ENCODE results near the gene BAZ1A.
"Not testable (repeated sequence)": the region's sequence is repeated elsewhere in the genome, so short reads cannot be mapped to it uniquely, and the experiment has no call there.

The BAZ1A gene

DNA sequence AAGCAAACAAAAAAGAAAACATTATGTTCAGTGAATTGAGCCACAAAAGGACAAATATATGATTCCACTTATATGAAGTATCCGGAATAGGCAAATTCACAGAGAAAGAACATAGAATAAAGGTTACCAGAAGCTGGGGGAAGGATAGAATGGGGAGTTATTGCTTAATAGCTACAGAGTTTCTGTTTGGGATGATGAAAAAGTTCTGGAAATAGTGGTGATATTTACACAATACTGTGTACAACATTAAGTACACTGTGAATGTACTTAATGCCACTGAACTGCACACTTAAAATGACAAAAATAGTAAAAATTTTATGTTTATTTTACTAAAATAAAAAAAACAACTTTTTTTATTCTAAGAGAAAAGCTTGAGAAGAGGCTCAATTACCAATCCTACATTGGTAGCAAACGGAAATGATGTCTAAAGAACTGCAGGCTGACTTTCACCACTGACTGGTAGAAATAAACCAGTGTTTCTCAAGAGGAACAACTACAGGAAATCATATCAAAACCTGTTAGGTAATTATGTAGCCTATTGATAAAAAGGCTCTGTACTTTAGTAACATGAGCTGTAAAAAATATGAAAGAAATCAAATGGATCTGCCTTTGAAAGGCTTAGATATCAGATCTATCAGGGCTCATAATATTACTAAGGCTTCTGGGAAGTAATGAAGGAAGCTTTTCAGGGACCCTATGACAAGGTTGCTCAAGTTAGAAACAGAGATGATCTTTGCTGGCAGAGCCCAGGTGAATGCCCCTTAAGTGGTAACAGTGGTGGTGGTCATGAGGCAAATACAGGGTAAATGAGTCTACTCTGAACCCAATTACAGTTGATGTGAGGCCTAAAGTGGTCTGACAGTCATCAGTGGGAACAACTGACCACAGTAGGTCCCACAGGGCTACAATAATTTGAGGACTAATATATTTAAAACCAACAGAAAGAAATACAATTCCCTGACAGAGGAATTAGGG lies 41.3 kb downstream of the BAZ1A start:
- H3K36me3 Mint-ChIP-seq (ENCODE audit: low read depth) = peaks cover 20% of the 10 kb centered on the region
- peaks cover 24% of the 10 kb centered on the region for H3K4me1 Mint-ChIP-seq (ENCODE audit: low read depth)
- DNase-seq (ENCODE audit: low spot score) = no peak
- H3K9me3 Mint-ChIP-seq = no peaks in the 10 kb centered on the region
- no peak overlapping the region for H3K4me3 Mint-ChIP-seq
- no peaks in the 10 kb centered on the region for H3K27me3 Mint-ChIP-seq (ENCODE audit: low read depth)
- H3K27ac Mint-ChIP-seq = peak overlapping the region; percentile 32

DNA sequence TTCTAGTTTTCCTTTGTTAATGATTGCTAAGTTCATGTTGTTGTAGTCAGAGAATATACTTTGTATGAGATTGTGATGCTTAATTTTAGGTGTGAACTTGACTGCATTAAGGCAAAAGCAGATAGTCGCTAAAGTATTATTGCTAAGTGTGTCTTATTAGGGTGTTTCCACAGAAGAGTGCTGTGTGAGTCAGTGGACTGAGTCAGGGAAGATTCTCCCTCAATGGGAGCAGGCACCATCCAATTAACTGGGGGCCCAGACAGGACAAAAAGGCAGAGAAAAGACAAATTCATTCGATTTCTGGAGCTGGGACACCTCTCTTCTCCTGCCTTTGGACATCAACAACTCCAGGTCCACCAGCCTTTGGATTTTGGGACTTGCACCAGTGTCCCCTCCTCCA lies 48.5 kb downstream of the BAZ1A start:
- no peaks in the 10 kb centered on the region for H3K27me3 Mint-ChIP-seq (ENCODE audit: low read depth)
- H3K27ac Mint-ChIP-seq = peak overlapping the region; percentile 12
- H3K9me3 Mint-ChIP-seq = no peaks in the 10 kb centered on the region
- H3K36me3 Mint-ChIP-seq (ENCODE audit: low read depth) = peaks cover 44% of the 10 kb centered on the region
- no peak for DNase-seq (ENCODE audit: low spot score)
- H3K4me3 Mint-ChIP-seq = no peak overlapping the region
- H3K4me1 Mint-ChIP-seq (ENCODE audit: low read depth) = peaks cover 16% of the 10 kb centered on the region

DNA sequence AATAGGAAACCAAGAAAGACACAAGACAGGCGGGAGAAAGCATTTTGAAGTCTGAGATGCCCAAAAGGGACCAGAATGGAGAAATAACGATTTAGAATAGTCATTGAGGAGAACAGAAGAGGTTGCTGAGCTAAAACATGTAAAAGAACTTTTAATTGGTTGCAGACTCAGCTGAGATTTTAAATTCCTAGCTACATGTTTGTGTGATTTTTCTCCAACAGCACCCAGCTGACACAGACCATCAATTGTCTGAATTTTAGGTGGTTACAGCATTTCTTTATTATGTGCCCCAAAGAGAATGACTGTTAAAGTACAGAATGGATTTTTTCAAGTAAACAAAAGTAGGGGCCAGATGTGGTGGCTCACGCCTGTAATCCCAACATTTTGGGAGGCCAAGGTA lies 50.3 kb downstream of the BAZ1A start:
- Mint-ChIP-seq H3K9me3 (no peaks in the 10 kb centered on the region), H3K27me3 (ENCODE audit: low read depth) (no peaks in the 10 kb centered on the region), H3K27ac (no peak overlapping the region), H3K36me3 (ENCODE audit: low read depth) (peaks cover 51% of the 10 kb centered on the region), H3K4me3 (no peak overlapping the region), H3K4me1 (ENCODE audit: low read depth) (peaks cover 13% of the 10 kb centered on the region)
- no peak for DNase-seq (ENCODE audit: low spot score)

DNA sequence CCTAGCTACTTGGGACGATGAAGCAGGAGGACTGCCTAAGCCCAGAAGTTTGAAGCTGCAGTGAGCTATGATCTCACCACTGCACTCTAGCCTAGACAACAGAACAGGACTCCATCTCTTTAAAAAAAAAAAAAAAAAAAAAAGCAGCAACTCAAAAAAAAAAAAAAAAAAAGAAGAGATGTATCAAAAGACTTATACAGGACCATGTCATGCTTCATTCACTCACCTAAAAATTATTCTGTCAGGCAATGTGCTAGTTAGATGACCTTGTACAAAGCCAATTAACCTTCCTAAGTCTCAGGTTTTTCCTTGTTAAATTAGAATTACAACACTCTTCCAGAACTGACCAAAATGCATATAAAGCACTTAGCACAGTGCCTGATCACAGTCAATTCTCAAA lies 50.9 kb downstream of the BAZ1A start:
- H3K9me3 Mint-ChIP-seq = no peaks in the 10 kb centered on the region
- H3K36me3 Mint-ChIP-seq (ENCODE audit: low read depth) = peaks cover 49% of the 10 kb centered on the region
- H3K27ac Mint-ChIP-seq = no peak overlapping the region
- peaks cover 10% of the 10 kb centered on the region for H3K4me1 Mint-ChIP-seq (ENCODE audit: low read depth)
- DNase-seq (ENCODE audit: low spot score) = no peak
- no peaks in the 10 kb centered on the region for H3K27me3 Mint-ChIP-seq (ENCODE audit: low read depth)
- no peak overlapping the region for H3K4me3 Mint-ChIP-seq

DNA sequence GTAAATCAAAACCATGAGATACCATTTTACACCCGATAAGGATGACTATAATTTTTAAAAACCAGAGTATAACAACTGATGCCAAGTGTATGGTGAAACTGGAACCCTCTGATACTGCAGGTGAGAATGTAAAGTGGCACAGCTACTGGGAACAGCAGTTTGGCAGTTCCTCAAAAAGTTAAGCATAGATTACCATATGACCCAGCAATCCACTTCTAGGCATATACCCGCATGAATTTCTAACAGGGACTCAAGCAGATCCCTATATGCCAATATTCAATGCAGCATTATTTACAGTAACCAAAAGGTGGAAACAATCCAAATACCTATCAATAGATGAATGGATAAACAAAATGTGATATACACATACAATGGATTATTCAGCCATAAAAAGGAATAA lies 57.4 kb downstream of the BAZ1A start:
- Mint-ChIP-seq H3K36me3 (ENCODE audit: low read depth) (peaks cover 29% of the 10 kb centered on the region), H3K4me3 (no peak overlapping the region), H3K27ac (no peak overlapping the region)

DNA sequence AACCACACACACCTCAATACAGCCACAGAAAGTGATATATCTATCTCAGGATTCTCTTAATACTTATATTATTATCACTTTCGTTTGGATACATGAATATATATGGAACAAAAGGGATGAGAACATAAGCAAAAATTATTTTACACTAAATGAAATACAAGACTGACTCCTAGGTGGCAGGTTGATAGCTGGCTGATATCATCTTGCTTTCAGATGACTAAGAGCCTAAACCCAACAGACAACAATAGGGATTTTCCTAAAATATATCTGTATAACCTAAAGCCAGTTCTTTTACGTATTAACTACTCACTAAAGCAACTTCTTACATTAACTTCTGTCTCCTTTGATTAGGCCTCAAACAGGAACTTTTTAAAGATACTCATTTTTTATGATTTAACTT lies 65.1 kb downstream of the BAZ1A start:
- Mint-ChIP-seq H3K27me3 (ENCODE audit: low read depth) (no peaks in the 10 kb centered on the region), H3K4me3 (no peak overlapping the region), H3K27ac (no peak overlapping the region), H3K4me1 (ENCODE audit: low read depth) (peaks cover 7% of the 10 kb centered on the region), H3K36me3 (ENCODE audit: low read depth) (peaks cover 43% of the 10 kb centered on the region), H3K9me3 (peaks cover 18% of the 10 kb centered on the region)
- no peak for DNase-seq (ENCODE audit: low spot score)

More for the DNA sequence above, 57.4 kb downstream of the BAZ1A start:
- no peaks in the 10 kb centered on the region for H3K4me1 Mint-ChIP-seq (ENCODE audit: low read depth)
- no peaks in the 10 kb centered on the region for H3K27me3 Mint-ChIP-seq (ENCODE audit: low read depth)
- no peaks in the 10 kb centered on the region for H3K9me3 Mint-ChIP-seq
- no peak for DNase-seq (ENCODE audit: low spot score)

DNA sequence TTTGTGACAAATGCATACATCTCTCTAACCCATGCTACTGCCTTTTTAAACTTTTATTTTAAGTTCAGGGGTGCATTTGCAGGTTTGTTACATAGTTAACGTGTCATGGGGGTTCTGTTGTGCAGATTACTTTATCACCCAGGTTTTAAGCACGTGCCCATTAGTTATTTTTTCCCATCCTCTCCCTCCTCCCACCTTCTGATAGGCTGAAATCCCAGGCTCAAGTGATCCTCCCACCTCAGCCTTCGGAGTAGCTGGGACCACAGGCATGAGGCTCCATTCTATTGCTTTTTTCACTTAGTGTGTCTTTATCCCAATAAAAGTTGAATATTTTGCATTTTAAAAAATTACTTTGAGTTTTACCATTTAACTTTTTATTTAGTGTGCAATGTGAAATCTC lies 68.9 kb downstream of the BAZ1A start:
- no peak for DNase-seq (ENCODE audit: low spot score)
- Mint-ChIP-seq H3K4me3 (no peak overlapping the region), H3K9me3 (peaks cover 28% of the 10 kb centered on the region), H3K27me3 (ENCODE audit: low read depth) (no peaks in the 10 kb centered on the region), H3K27ac (no peak overlapping the region), H3K4me1 (ENCODE audit: low read depth) (no peaks in the 10 kb centered on the region), H3K36me3 (ENCODE audit: low read depth) (peaks cover 63% of the 10 kb centered on the region)

DNA sequence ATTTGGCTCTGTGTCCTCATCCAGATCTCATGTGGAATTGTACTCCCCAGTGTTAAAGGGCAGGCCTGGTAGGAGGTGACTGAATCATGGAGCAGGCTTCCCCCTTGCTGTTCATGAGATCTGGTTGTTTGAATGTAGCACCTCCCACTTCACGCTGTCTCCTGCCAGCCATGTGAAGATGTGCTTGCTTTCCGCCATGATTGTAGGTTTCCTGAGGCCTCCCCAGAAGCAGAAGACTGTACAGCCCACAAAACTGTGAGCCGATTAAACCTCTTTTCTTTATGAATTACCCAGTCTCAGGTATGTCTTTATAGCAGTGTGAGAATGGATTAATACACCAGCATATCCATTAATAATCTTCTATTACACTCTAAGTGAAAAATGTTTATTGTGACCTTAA lies 70.2 kb downstream of the BAZ1A start:
- peaks cover 73% of the 10 kb centered on the region for H3K36me3 Mint-ChIP-seq (ENCODE audit: low read depth)
- H3K4me1 Mint-ChIP-seq (ENCODE audit: low read depth) = no peaks in the 10 kb centered on the region
- no peak for DNase-seq (ENCODE audit: low spot score)
- H3K9me3 Mint-ChIP-seq = peaks cover 28% of the 10 kb centered on the region
- H3K27ac Mint-ChIP-seq = no peak overlapping the region
- H3K27me3 Mint-ChIP-seq (ENCODE audit: low read depth) = no peaks in the 10 kb centered on the region
- no peak overlapping the region for H3K4me3 Mint-ChIP-seq

DNA sequence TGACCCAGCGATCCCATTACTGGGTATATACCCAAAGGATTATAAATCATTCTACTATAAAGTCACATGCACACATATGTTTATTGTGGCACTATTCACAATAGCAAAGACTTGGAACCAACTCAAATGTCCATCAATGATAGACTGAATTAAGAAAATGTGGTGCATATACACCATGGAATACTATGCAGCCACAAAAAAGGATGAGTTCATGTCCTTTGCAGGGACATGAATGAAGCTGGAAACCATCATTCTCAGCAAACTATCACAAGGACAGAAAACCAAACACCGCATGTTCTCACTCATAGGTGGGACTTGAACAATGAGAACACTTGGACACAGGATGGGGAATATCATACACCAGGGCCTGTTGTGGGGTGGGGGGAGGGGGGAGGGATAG lies 76.3 kb downstream of the BAZ1A start:
- not testable (repeated sequence) for H3K27me3 Mint-ChIP-seq (ENCODE audit: low read depth); H3K9me3 Mint-ChIP-seq; H3K4me3 Mint-ChIP-seq; H3K27ac Mint-ChIP-seq; H3K4me1 Mint-ChIP-seq (ENCODE audit: low read depth); DNase-seq (ENCODE audit: low spot score)
- H3K36me3 Mint-ChIP-seq (ENCODE audit: low read depth) = peaks cover 58% of the 10 kb centered on the region

DNA sequence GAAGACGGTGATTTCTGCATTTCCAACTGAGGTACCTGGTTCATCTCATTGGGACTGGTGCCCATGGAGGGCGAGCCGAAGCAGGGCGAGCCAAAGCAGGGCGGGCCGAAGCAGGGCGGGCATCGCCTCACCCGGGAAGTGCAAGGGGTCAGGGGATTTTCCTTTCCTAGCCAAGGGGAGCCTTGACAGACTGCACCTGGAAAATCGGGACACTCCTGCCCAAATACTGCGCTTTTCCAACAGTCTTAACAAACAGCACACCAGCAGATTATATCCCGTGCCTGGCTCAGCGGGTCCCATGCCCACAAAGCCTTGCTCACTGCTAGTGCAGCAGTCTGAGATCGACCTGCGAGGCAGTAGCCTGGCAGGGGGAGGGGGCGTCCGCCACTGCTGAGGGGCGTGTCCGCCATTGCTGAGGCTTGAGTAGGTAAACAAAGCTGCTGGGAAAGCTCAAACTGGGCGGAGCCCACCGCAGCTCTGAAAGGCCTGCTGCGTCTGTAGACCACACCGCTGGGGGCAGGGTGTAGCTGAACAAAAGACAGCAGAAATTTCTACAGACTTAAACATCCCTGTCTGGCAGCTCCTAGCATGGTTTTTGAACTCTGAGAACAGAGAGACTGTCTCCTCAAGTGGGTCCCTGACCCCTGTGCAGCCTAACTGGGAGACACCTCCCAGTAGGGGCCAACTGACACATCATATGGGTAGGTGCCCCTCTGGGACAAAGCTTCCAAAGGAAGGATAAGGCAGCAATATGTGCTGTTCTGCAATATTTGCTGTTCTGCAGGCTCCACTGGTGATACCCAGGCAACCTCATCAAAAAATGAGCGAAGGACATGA lies 77.2 kb downstream of the BAZ1A start:
- Mint-ChIP-seq H3K9me3 (no peaks in the 10 kb centered on the region), H3K4me3 (no peak overlapping the region), H3K27ac (no peak overlapping the region), H3K4me1 (ENCODE audit: low read depth) (no peaks in the 10 kb centered on the region), H3K36me3 (ENCODE audit: low read depth) (peaks cover 56% of the 10 kb centered on the region), H3K27me3 (ENCODE audit: low read depth) (no peaks in the 10 kb centered on the region)
- DNase-seq (ENCODE audit: low spot score) = no peak

DNA sequence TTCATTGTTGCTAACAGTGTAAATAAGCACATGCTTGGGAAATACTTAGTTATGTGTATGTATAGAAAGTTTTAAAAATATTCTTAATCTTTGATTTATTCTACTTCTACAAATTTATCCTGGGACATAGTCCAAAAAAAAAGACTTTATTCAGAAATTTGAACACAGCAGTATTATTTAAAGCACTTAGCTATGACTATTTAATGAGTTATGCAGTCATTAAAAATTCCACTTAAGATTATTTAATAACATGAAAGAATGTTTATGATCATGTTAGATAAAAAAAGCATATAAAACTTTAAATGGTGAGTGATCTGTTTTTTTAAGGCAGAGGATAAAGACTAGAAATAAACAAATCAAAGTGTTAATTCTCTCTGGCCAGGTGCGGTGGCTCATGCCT lies 78.3 kb downstream of the BAZ1A start:
- H3K27ac Mint-ChIP-seq = no peak overlapping the region
- no peak overlapping the region for H3K4me3 Mint-ChIP-seq
- H3K36me3 Mint-ChIP-seq (ENCODE audit: low read depth) = peaks cover 50% of the 10 kb centered on the region
- DNase-seq (ENCODE audit: low spot score) = no peak
- no peaks in the 10 kb centered on the region for H3K27me3 Mint-ChIP-seq (ENCODE audit: low read depth)
- no peaks in the 10 kb centered on the region for H3K9me3 Mint-ChIP-seq
- H3K4me1 Mint-ChIP-seq (ENCODE audit: low read depth) = no peaks in the 10 kb centered on the region

DNA sequence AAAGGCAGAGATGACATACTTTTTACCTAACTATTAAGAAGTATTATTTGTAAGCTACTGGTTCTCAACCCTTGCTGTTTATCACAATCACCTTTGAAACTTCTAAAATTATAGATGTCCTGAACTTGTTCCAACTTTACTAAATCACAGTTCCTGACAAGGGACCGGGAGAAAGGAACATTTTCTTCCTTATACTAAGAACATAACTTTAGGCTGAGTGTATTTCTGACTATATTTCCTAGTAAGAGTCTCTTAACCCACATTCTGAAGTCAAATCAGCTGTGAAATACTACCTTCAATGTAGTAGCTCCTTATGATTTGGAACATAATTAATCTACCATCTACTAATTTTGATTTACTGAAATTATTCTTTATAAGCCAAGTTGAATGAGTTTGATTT lies 80.2 kb downstream of the BAZ1A start:
- Mint-ChIP-seq H3K9me3 (no peaks in the 10 kb centered on the region), H3K27me3 (ENCODE audit: low read depth) (no peaks in the 10 kb centered on the region), H3K4me1 (ENCODE audit: low read depth) (no peaks in the 10 kb centered on the region), H3K4me3 (no peak overlapping the region), H3K36me3 (ENCODE audit: low read depth) (peaks cover 44% of the 10 kb centered on the region), H3K27ac (no peak overlapping the region)
- no peak for DNase-seq (ENCODE audit: low spot score)

DNA sequence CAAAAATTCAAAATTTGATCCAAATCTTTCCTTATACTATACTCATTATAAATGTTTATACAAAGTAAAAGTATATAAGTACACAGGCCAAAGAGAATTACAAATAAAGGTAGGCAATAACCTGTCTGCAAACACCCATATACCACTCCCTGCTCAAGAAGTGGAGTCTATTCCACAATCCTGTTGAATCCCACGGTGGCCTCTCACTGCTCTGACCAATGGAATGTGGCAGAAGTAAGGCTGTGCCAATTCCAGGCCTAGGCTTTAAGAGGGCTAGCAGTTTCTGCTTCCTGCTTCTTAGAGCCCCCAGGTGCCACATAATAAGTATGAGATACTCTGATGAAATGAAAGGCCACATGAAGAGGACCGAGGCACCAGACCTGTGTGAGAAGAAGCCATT lies 80.9 kb downstream of the BAZ1A start:
- Mint-ChIP-seq H3K27ac (no peak overlapping the region), H3K27me3 (ENCODE audit: low read depth) (no peaks in the 10 kb centered on the region), H3K4me1 (ENCODE audit: low read depth) (no peaks in the 10 kb centered on the region), H3K36me3 (ENCODE audit: low read depth) (peaks cover 42% of the 10 kb centered on the region), H3K9me3 (no peaks in the 10 kb centered on the region), H3K4me3 (no peak overlapping the region)
- DNase-seq (ENCODE audit: low spot score) = no peak

DNA sequence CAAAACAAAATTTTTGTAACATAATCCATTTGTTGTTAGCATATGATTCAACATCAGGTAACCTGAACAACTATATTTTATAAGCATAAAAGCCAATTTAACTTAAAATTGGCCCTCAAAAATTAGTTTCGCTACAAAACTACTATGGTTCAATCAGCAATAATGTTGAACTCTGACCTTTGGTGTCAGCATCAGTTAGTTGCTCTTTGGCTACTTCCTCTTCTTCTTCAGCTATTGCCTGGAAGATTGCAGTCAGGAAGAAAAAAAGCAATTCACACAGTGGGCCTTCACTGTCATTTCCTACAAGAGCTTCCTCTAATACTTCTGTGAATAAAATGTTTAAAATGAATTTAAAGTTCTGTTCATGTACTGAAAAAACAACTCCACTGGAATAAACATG lies 82.6 kb downstream of the BAZ1A start:
- Mint-ChIP-seq H3K9me3 (no peaks in the 10 kb centered on the region), H3K4me3 (no peak overlapping the region), H3K27me3 (ENCODE audit: low read depth) (no peaks in the 10 kb centered on the region), H3K36me3 (ENCODE audit: low read depth) (peaks cover 26% of the 10 kb centered on the region), H3K27ac (no peak overlapping the region), H3K4me1 (ENCODE audit: low read depth) (no peaks in the 10 kb centered on the region)
- no peak for DNase-seq (ENCODE audit: low spot score)
